Sigmoid colon (tissue), 7 donors: ENCODE measurements around the gene GRIK1. TPM values are rescaled to one million over a fixed set of nuclear protein-coding genes. Genes with fewer than 3 reads are reported as not detected.

Source experiments
- DNase-seq: peaks from one replicate; pipeline ENCODE4 v3.0.0-alpha.2; 2019
- H3K27ac ChIP-seq, 4 donors: fragments of 200-600 bp; sonication (generic); one replicate each; pipeline ENCODE4 v1.5.1; 2016 to 2019; ENCODE audit warnings: mild to moderate bottlenecking in 1 of 4
- H3K27me3 ChIP-seq, 3 donors: fragments of 200-600 bp; sonication (generic); one replicate each; pipeline ENCODE4 v1.5.1; 2019; ENCODE audit warnings: mild to moderate bottlenecking in 1 of 3
- H3K36me3 ChIP-seq, 4 donors: fragments of 200-600 bp; sonication (generic); one replicate each; pipeline ENCODE4 v1.5.1; 2016 to 2019
- H3K4me1 ChIP-seq, 4 donors: fragments of 200-600 bp; sonication (generic); one replicate each; pipeline ENCODE4 v1.5.1; 2017 to 2019
- H3K4me3 ChIP-seq, 4 donors: fragments of 200-600 bp; sonication (generic); one replicate each; pipeline ENCODE4 v1.5.1; 2017 to 2019; ENCODE audit warnings: mild to moderate bottlenecking in 2 of 4, moderate library complexity in 1 of 4
- H3K9me3 ChIP-seq, 4 donors: fragments of 200-600 bp in 3 of 4; sonication (generic) in 3 of 4; one replicate each; pipeline versions ENCODE4 v1.5.1 to v1.6.1; 2013 to 2019
- EP300 ChIP-seq, 4 donors: sonication (generic); formaldehyde crosslinking; IDR thresholded peaks; one replicate each; pipeline ENCODE4 v1.6.1; 2017; ENCODE audit warnings: antibody characterized with exemption in 4 of 4
- POLR2A ChIP-seq, 2 donors: fragments of 450-650 bp; IDR thresholded peaks; one replicate each; pipeline ENCODE4 v1.6.1; 2016; ENCODE audit warnings: antibody characterized with exemption in 2 of 2, mild to moderate bottlenecking in 2 of 2, moderate library complexity in 2 of 2
- POLR2AphosphoS5 ChIP-seq, 4 donors: sonication (generic); formaldehyde crosslinking; IDR thresholded peaks; one replicate each; pipeline ENCODE4 v1.6.1; 2017; ENCODE audit warnings: antibody characterized with exemption in 4 of 4
- WGBS, 2 donors: extraction: QIAGEN DNeasy Blood & Tissue Kit; methylation state at CpG; one replicate each; pipeline ENCODE4 v1.1.7; 2013; 5-methylcytosine and 5-hydroxymethylcytosine counted together
- intact Hi-C: fragments of 100-400 bp; cut with DNase I; formaldehyde crosslinking; loops from one replicate; pipeline ENCODE4 v1.15.1; 2023
- polyA plus RNA-seq, 3 donors: library from polyadenylated mRNA; stranded (reverse); fragments of 200-250 nt; gene quantifications; one replicate each; pipeline ENCODE4 v1.2.3, GENCODE V29; 2013
- total RNA-seq, 4 donors: library from RNA; depleted of rRNA; stranded (reverse); fragments of >200 nt; gene quantifications; one replicate each; pipeline ENCODE4 v1.1.0, GENCODE V29; 2016
- TF ChIP-seq, protein P1 (sequence below), 4 experiments: fragments of 450-650 bp in 3 of 4; fragments of 200-600 bp in 1 of 4; IDR thresholded peaks; one replicate each; pipeline ENCODE4 v1.5.1; 2016 to 2019; ENCODE audit warnings: antibody characterized with exemption in 4 of 4, mild to moderate bottlenecking in 3 of 4, moderate library complexity in 2 of 4
- donor health status: healthy with polysubstance abuse.
- donor health status: Bipolar disorder and iron deficiency.
- donor health status: healthy.

The GRIK1 gene
- total and polyA plus RNA-seq, 7 donors, result under 0.01 to 0.49 (median 0.13) TPM; not detected in 4

DNA sequence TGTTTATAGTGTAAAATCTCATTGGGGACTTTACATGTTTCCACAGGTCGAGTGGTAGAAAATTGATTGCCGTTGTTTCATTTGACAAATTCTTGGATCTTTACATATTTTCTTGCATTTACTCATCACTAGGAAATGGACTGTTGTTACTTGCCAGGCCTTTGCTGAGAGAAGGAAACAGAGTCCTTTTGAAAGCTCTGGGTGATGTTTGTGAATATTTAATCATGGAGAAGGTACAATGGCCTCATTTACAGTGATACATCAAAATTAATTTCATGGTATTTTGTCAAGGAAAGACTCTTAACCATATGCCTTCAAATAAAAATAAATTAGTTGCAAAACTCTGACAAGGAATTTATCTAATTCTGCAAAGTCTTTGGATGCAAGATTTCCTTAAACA is 198.0 kb downstream of the GRIK1 start:
- 82 to 86% methylated on average over 2 of the region's 2 CpGs for WGBS, 2 donors
- intact Hi-C loops, result no loop called here
- no peak for DNase-seq

DNA sequence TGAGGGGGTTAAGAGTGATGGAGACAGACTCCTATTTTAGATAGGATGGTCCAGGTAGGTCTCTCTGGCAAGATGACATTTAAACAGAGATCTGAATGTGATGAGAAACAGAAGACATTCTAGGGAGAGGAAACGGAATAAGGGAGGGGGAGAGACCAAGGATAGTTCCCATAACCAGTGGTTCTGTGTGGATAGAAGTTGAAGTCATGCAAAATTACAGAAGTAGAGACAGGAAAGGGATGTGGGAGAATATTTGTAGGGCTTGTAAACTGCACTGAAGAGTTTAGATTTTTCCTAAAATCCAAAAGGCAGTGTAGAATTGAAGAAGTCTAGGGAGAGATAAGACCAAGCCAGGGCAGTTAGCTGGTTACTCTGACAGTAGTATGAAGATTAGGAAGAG is 200.6 kb downstream of the GRIK1 start:
- no peak for DNase-seq
- 54 to 73% methylated on average over 1 of the region's 1 CpG for WGBS, 2 donors

More for the DNA sequence above, 198.0 kb downstream of the GRIK1 start:
- Histone ChIP-seq H3K36me3 (no peaks in the 10 kb centered on the region), H3K9me3 (no peaks in the 10 kb centered on the region), H3K4me3 (no peak overlapping the region), H3K27me3 (no peaks in the 10 kb centered on the region), H3K4me1 (no peaks in the 10 kb centered on the region), H3K27ac (no peak overlapping the region)
- no peak for TF ChIP-seq EP300 (IDR thresholded peaks at IDR 0.05)
- TF ChIP-seq POLR2A (IDR thresholded peaks at IDR 0.05), result no peak
- TF ChIP-seq POLR2AphosphoS5 (IDR thresholded peaks at IDR 0.05), result no peak
- TF ChIP-seq, protein P1, sequence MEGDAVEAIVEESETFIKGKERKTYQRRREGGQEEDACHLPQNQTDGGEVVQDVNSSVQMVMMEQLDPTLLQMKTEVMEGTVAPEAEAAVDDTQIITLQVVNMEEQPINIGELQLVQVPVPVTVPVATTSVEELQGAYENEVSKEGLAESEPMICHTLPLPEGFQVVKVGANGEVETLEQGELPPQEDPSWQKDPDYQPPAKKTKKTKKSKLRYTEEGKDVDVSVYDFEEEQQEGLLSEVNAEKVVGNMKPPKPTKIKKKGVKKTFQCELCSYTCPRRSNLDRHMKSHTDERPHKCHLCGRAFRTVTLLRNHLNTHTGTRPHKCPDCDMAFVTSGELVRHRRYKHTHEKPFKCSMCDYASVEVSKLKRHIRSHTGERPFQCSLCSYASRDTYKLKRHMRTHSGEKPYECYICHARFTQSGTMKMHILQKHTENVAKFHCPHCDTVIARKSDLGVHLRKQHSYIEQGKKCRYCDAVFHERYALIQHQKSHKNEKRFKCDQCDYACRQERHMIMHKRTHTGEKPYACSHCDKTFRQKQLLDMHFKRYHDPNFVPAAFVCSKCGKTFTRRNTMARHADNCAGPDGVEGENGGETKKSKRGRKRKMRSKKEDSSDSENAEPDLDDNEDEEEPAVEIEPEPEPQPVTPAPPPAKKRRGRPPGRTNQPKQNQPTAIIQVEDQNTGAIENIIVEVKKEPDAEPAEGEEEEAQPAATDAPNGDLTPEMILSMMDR (IDR thresholded peaks at IDR 0.05), result no peak

DNA sequence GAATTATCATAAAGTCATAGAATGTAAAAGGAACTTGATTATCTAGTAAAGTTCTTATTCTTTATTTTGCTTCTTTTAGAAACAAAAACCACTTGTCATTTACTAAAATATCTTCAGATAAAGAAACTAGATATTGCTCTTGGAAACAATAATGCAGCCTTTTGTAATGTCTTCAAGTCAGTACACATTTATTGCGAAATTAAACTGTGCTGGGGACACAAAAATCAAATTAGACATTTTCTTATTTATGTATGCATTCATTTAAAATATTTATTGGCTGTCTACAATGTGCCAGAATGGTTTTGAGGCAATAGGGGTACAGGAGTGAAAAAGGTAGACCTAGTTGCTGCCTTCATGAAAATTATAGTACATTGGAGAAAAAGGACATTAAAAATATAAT is 201.1 kb downstream of the GRIK1 start:
- WGBS, 2 donors, result 80 to 82% methylated on average over 1 of the region's 1 CpG
- intact Hi-C loops, result no loop called here
- no peaks in the 10 kb centered on the region for H3K9me3 ChIP-seq
- TF ChIP-seq EP300 (IDR thresholded peaks at IDR 0.05), result no peak
- TF ChIP-seq, protein P1 (IDR thresholded peaks at IDR 0.05), result no peak
- TF ChIP-seq POLR2AphosphoS5 (IDR thresholded peaks at IDR 0.05), result no peak
- TF ChIP-seq POLR2A (IDR thresholded peaks at IDR 0.05), result no peak
- no peaks in the 10 kb centered on the region for H3K27me3 ChIP-seq
- no peaks in the 10 kb centered on the region for H3K36me3 ChIP-seq
- no peak overlapping the region for H3K4me3 ChIP-seq
- no peak overlapping the region for H3K27ac ChIP-seq
- no peak for DNase-seq
- H3K4me1 ChIP-seq, result no peaks in the 10 kb centered on the region

More for the DNA sequence above, 200.6 kb downstream of the GRIK1 start:
- no peaks in the 10 kb centered on the region for H3K4me1 ChIP-seq
- H3K27ac ChIP-seq, result no peak overlapping the region
- intact Hi-C loops, result no loop called here
- no peaks in the 10 kb centered on the region for H3K27me3 ChIP-seq
- H3K4me3 ChIP-seq, result no peak overlapping the region
- no peaks in the 10 kb centered on the region for H3K36me3 ChIP-seq
- TF ChIP-seq POLR2AphosphoS5 (IDR thresholded peaks at IDR 0.05) (no peak), POLR2A (IDR thresholded peaks at IDR 0.05) (no peak), EP300 (IDR thresholded peaks at IDR 0.05) (no peak)
- TF ChIP-seq, protein P1 (IDR thresholded peaks at IDR 0.05), result no peak
- no peaks in the 10 kb centered on the region for H3K9me3 ChIP-seq

DNA sequence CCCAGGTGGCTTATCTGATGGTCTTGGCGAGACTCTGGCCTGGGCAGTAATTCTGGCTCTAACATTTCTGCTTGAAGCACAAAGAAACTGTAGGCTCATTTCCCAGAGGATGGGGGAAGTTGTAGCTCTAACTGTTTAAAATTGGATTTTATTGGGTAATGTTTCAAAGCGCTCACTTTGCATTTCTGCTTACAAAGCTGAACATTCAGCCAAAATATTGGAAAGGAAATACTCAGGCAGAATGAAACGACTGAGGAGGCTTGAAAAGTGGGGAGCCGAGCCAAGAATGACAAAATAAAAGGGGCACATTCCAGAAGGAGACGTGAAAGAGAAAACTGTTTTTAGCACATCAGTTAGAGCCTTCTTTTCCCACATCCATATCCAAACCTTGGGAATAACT is 202.6 kb downstream of the GRIK1 start:
- H3K4me3 ChIP-seq, result no peak overlapping the region
- H3K9me3 ChIP-seq, result no peaks in the 10 kb centered on the region
- intact Hi-C loops, result no loop called here
- TF ChIP-seq, protein P1 (IDR thresholded peaks at IDR 0.05), result no peak
- TF ChIP-seq POLR2A (IDR thresholded peaks at IDR 0.05) (no peak), POLR2AphosphoS5 (IDR thresholded peaks at IDR 0.05) (no peak), EP300 (IDR thresholded peaks at IDR 0.05) (no peak)
- H3K27me3 ChIP-seq, result no peaks in the 10 kb centered on the region
- 61 to 78% methylated on average over 5 of the region's 5 CpGs for WGBS, 2 donors
- no peak for DNase-seq
- no peaks in the 10 kb centered on the region for H3K36me3 ChIP-seq
- H3K4me1 ChIP-seq, result no peaks in the 10 kb centered on the region
- H3K27ac ChIP-seq, result no peak overlapping the region

DNA sequence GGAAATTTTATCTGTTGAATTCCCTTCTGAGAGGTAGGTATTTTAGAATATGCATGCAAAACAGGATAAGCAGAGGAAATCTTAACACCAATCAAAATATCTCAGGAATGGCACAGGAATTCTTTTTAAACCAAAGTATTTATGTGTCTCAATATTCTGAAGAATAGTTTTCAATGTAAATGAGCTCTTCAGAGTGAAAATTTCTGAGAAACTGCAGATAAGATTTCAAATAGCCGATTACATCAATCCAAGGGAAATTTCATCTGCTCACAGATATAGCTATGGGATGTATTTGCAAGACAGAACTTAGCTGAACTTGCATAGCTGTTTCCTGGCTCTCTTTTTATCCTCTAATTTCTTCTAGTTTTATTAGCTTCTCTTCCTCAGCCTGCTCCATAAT is 209.5 kb downstream of the GRIK1 start:
- no peaks in the 10 kb centered on the region for H3K36me3 ChIP-seq
- H3K4me1 ChIP-seq, result no peaks in the 10 kb centered on the region
- no peak for DNase-seq
- H3K27me3 ChIP-seq, result no peaks in the 10 kb centered on the region
- H3K9me3 ChIP-seq, result no peaks in the 10 kb centered on the region
- H3K27ac ChIP-seq, result no peak overlapping the region
- intact Hi-C loops, result no loop called here
- 90% methylated on average over 1 of the region's 1 CpG for WGBS, 2 donors
- TF ChIP-seq EP300 (IDR thresholded peaks at IDR 0.05), result no peak
- TF ChIP-seq, protein P1 (IDR thresholded peaks at IDR 0.05), result no peak
- no peak overlapping the region for H3K4me3 ChIP-seq
